Measurements from ENCODE around the gene ST14.

ST14 gene

GRCh38 chr11:130217133-130218031, 57.8 kb downstream of the ST14 start:
- Histone ChIP-seq H3K27me3 (replicated peaks; ENCODE audit: insufficient read depth, low read length) (no peaks in the 10 kb centered on the region), H4K20me1 (ENCODE audit: insufficient read depth, low read length) (no peaks in the 10 kb centered on the region), H3K27ac (ENCODE audit: low read length) (no peak overlapping the region), H3K36me3 (replicated peaks; ENCODE audit: insufficient read depth, low read length) (no peaks in the 10 kb centered on the region), H3K79me2 (ENCODE audit: low read length) (no peaks in the 10 kb centered on the region; the same call in 1 of the 2 replicates), H3K4me3 (ENCODE audit: low read length) (no peak overlapping the region), H3K4me1 (ENCODE audit: low read length) (no peaks in the 10 kb centered on the region), H3K4me2 (ENCODE audit: low read depth, low read length) (no peak overlapping the region), H2AFZ (ENCODE audit: low read length) (no peak overlapping the region), H3K9me3 (replicated peaks; ENCODE audit: insufficient read depth, low read length) (no peaks in the 10 kb centered on the region), H3K9ac (ENCODE audit: low read length) (no peak overlapping the region), H3K9me2 (replicated peaks; ENCODE audit: insufficient read depth, low read length) (no peaks in the 10 kb centered on the region), H3F3A (ENCODE audit: insufficient read depth, low read length) (no peaks in the 10 kb centered on the region)
- TF ChIP-seq EZH2phosphoT487 (IDR thresholded peaks at IDR 0.05; ENCODE audit: low read length) (no peak), CTCF (IDR thresholded peaks at IDR 0.05; ENCODE audit: low read length) (no peak), EZH2 (optimal IDR thresholded peaks at IDR 0.05; ENCODE audit: low read depth, low read length) (no peak)
- no peak for DNase-seq

- Histone ChIP-seq H3K9ac (ENCODE audit: low read length) (no peak overlapping the region), H2AFZ (ENCODE audit: low read length) (no peak overlapping the region), H3K9me3 (replicated peaks; ENCODE audit: insufficient read depth, low read length) (no peaks in the 10 kb centered on the region), H3K27me3 (replicated peaks; ENCODE audit: insufficient read depth, low read length) (no peaks in the 10 kb centered on the region), H3K9me2 (replicated peaks; ENCODE audit: insufficient read depth, low read length) (no peaks in the 10 kb centered on the region), H3F3A (ENCODE audit: insufficient read depth, low read length) (no peaks in the 10 kb centered on the region), H3K36me3 (replicated peaks; ENCODE audit: insufficient read depth, low read length) (no peaks in the 10 kb centered on the region), H3K79me2 (ENCODE audit: low read length) (no peaks in the 10 kb centered on the region; the same call in 1 of the 2 replicates), H3K4me2 (ENCODE audit: low read depth, low read length) (no peak overlapping the region), H4K20me1 (ENCODE audit: insufficient read depth, low read length) (no peaks in the 10 kb centered on the region), H3K4me3 (ENCODE audit: low read length) (no peak overlapping the region), H3K4me1 (ENCODE audit: low read length) (no peaks in the 10 kb centered on the region), H3K27ac (ENCODE audit: low read length) (no peak overlapping the region)
- no peak for DNase-seq
- TF ChIP-seq CTCF (IDR thresholded peaks at IDR 0.05; ENCODE audit: low read length): no peak
- no peak for TF ChIP-seq EZH2 (optimal IDR thresholded peaks at IDR 0.05; ENCODE audit: low read depth, low read length)
- no peak for TF ChIP-seq EZH2phosphoT487 (IDR thresholded peaks at IDR 0.05; ENCODE audit: low read length)
Observed at GRCh38 chr11:130218501-130219070, 59.0 kb downstream of the ST14 start.

GRCh38 chr11:130219148-130219547, 59.6 kb downstream of the ST14 start:
- Histone ChIP-seq H3K27ac (ENCODE audit: low read length) (no peak overlapping the region), H3K9ac (ENCODE audit: low read length) (no peak overlapping the region), H3K4me2 (ENCODE audit: low read depth, low read length) (no peak overlapping the region), H3K9me2 (replicated peaks; ENCODE audit: insufficient read depth, low read length) (no peaks in the 10 kb centered on the region), H3K9me3 (replicated peaks; ENCODE audit: insufficient read depth, low read length) (no peaks in the 10 kb centered on the region), H4K20me1 (ENCODE audit: insufficient read depth, low read length) (no peaks in the 10 kb centered on the region), H3K27me3 (replicated peaks; ENCODE audit: insufficient read depth, low read length) (no peaks in the 10 kb centered on the region), H3K36me3 (replicated peaks; ENCODE audit: insufficient read depth, low read length) (no peaks in the 10 kb centered on the region), H3K4me3 (ENCODE audit: low read length) (no peak overlapping the region), H3F3A (ENCODE audit: insufficient read depth, low read length) (no peaks in the 10 kb centered on the region), H2AFZ (ENCODE audit: low read length) (no peak overlapping the region), H3K4me1 (ENCODE audit: low read length) (no peaks in the 10 kb centered on the region), H3K79me2 (ENCODE audit: low read length) (no peaks in the 10 kb centered on the region)
- TF ChIP-seq EZH2phosphoT487 (IDR thresholded peaks at IDR 0.05; ENCODE audit: low read length): no peak
- TF ChIP-seq EZH2 (optimal IDR thresholded peaks at IDR 0.05; ENCODE audit: low read depth, low read length): no peak
- no peak for TF ChIP-seq CTCF (IDR thresholded peaks at IDR 0.05; ENCODE audit: low read length)
- DNase-seq: no peak

Data from MM.1S (cell line).